Neuronal stem cell (in vitro differentiated cells): ENCODE measurements around the gene LRRC61.

ENCODE experiments used
- DNase-seq: peaks from one replicate; pipeline ENCODE4 v3.0.0-alpha.2; 2013; ENCODE audit warnings: low spot score
- H2AFZ ChIP-seq: one replicate; pipeline ENCODE4 v1.6.1; 2013; ENCODE audit warnings: mild to moderate bottlenecking, low read length, inconsistent platforms
- H2AK5ac ChIP-seq: 2 replicates; pipeline ENCODE4 v1.6.1; 2013; ENCODE audit warnings: low read depth, mild to moderate bottlenecking, inconsistent platforms, low read length, moderate library complexity, mixed read lengths
- H2BK120ac ChIP-seq: 2 replicates; pipeline ENCODE4 v1.6.1; 2013; ENCODE audit warnings: low read depth, mild to moderate bottlenecking, inconsistent platforms, low read length, moderate library complexity, mixed read lengths
- H2BK12ac ChIP-seq: one replicate; pipeline ENCODE4 v1.6.1; 2013; ENCODE audit warnings: low read length, inconsistent platforms
- H2BK15ac ChIP-seq: 2 replicates; pipeline ENCODE4 v1.6.1; 2013; ENCODE audit warnings: mild to moderate bottlenecking, low read length, inconsistent platforms, mixed read lengths
- H2BK5ac ChIP-seq: one replicate; pipeline ENCODE4 v1.6.1; 2013; ENCODE audit warnings: inconsistent platforms, mild to moderate bottlenecking, low read length, moderate library complexity
- H3K14ac ChIP-seq: one replicate; pipeline ENCODE4 v1.6.1; 2013; ENCODE audit warnings: low read length, inconsistent platforms
- H3K18ac ChIP-seq: 2 replicates; pipeline ENCODE4 v1.6.1; 2013; ENCODE audit warnings: low read length, inconsistent platforms
- H3K23ac ChIP-seq: 2 replicates; pipeline ENCODE4 v1.6.1; 2013; ENCODE audit warnings: low read depth, mild to moderate bottlenecking, mixed read lengths, low read length, inconsistent platforms; ENCODE audit not compliant: poor library complexity
- H3K27ac ChIP-seq: replicated peaks from 3 replicates; pipeline ENCODE4 v1.5.1; 2013; ENCODE audit warnings: low read length, inconsistent platforms
- H3K27me3 ChIP-seq, 3 experiments: 2 replicates each; pipeline ENCODE4 v1.6.1; 2013; ENCODE audit warnings: low read length in 3 of 3, mild to moderate bottlenecking in 2 of 3, inconsistent platforms in 1 of 3, low read depth in 1 of 3, mixed read lengths in 1 of 3, moderate library complexity in 1 of 3; ENCODE audit not compliant: control insufficient read depth in 3 of 3, insufficient read depth in 3 of 3
- H3K36me3 ChIP-seq, 2 donors: replicated peaks in 1 of 2; 2 replicates each; pipeline ENCODE4 v1.6.1; 2013; ENCODE audit warnings: low read length in 2 of 2; ENCODE audit not compliant: control insufficient read depth in 2 of 2, insufficient read depth in 2 of 2
- H3K4ac ChIP-seq: 2 replicates; pipeline ENCODE4 v1.6.1; 2013; ENCODE audit warnings: inconsistent platforms, mild to moderate bottlenecking, low read length, moderate library complexity
- H3K4me1 ChIP-seq, 2 donors: 1 replicate in 1 of 2; 2 replicates in 1 of 2; pipeline ENCODE4 v1.6.1; 2013; ENCODE audit warnings: low read length in 2 of 2, low read depth in 1 of 2; ENCODE audit not compliant: control insufficient read depth in 2 of 2, insufficient read depth in 1 of 2
- H3K4me2 ChIP-seq: one replicate; pipeline ENCODE4 v1.6.1; 2013; ENCODE audit warnings: mild to moderate bottlenecking, low read length, inconsistent platforms; ENCODE audit not compliant: insufficient read depth, poor library complexity, severe bottlenecking
- H3K4me3 ChIP-seq, 2 donors: 2 replicates each; pipeline ENCODE4 v1.5.1; 2013; ENCODE audit warnings: low read length in 2 of 2, mild to moderate bottlenecking in 2 of 2, inconsistent platforms in 1 of 2, moderate library complexity in 1 of 2
- H3K79me1 ChIP-seq: one replicate; pipeline ENCODE4 v1.6.1; 2013; ENCODE audit warnings: low read depth, mild to moderate bottlenecking, inconsistent platforms, low read length, moderate library complexity
- H3K9ac ChIP-seq: one replicate; pipeline ENCODE4 v1.6.1; 2013; ENCODE audit warnings: mild to moderate bottlenecking, low read depth, low read length, inconsistent platforms; ENCODE audit not compliant: poor library complexity
- H3K9me3 ChIP-seq, 2 donors: replicated peaks in 1 of 2; 2 replicates each; pipeline versions ENCODE3 to v1.6.1; 2013; ENCODE audit warnings: low read length in 2 of 2, mild to moderate bottlenecking in 2 of 2, inconsistent platforms in 1 of 2, low read depth in 1 of 2, mixed read lengths in 1 of 2, moderate library complexity in 1 of 2; ENCODE audit not compliant: control insufficient read depth in 2 of 2, insufficient read depth in 1 of 2
- H4K8ac ChIP-seq: one replicate; pipeline ENCODE4 v1.6.1; 2013; ENCODE audit warnings: low read depth, mild to moderate bottlenecking, inconsistent platforms, low read length, moderate library complexity
- H4K91ac ChIP-seq: one replicate; pipeline ENCODE4 v1.6.1; 2013; ENCODE audit warnings: low read length, low read depth, mild to moderate bottlenecking, inconsistent platforms; ENCODE audit not compliant: poor library complexity
- WGBS, 2 donors: extraction: QIAGEN DNeasy Blood & Tissue Kit; methylation state at CpG; one replicate each; pipeline ENCODE4 v1.1.7; 2013; ENCODE audit warnings: missing lambda C conversion rate in 2 of 2, mixed read lengths in 1 of 2; ENCODE audit not compliant: insufficient read length in 2 of 2, insufficient replicate concordance in 1 of 2; ENCODE audit errors: extremely low coverage in 2 of 2; 5-methylcytosine and 5-hydroxymethylcytosine counted together

Gene LRRC61

DNA sequence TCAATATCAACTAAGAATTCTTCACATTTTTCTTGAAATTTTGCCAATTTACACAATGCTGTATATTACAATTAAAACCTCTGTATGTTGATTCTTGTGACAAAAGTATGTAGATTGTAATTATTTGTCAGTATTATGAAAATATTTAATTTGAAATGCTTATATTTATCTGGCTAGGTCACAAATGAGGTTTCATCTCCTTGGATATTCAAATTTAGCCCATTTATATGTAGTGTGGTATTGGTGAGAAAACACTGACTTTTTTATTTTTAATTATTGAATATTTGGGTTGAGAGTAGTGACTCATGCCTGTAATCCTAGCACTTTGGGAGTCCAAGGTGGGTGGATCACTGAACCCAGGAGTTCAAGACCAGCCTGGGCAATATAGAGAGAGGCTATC lies 21.1 kb downstream of the LRRC61 start:
- H3K4ac ChIP-seq: no peak overlapping the region

DNA sequence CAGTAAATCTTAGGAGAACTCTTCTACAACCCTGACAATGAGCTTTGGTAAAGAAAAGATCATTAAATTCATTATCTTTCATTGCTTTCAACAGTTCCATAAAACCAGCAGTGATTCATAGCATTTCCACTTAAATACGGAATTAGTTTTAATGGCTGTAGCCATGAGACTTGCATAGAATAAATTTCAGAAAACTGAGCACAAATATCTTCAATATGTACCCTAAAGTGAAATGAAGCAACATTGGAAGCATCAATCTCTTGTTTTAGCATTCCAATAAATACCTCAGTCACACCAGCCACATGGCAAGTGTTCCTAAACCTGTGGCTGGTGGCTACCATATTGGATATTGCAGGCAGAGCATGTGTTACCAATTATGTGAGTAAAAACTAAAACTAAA lies 21.9 kb downstream of the LRRC61 start:
- Histone ChIP-seq H2BK5ac (no peak overlapping the region), H3K23ac (no peak overlapping the region), H2AFZ (no peak overlapping the region), H4K91ac (no peak overlapping the region), H4K8ac (no peak overlapping the region), H3K4ac (no peak overlapping the region), H3K4me3 (no peak overlapping the region), H3K4me1 (peaks cover 5 to 7% of the 10 kb centered on the region in 2 donors), H2BK120ac (no peak overlapping the region), H3K27me3 (peaks cover 13 to 36% (median 25%) of the 10 kb centered on the region in 3 experiments), H3K4me2 (no peak overlapping the region), H3K18ac (no peak overlapping the region), H2BK12ac (no peak overlapping the region), H2BK15ac (no peak overlapping the region), H3K14ac (no peak overlapping the region), H3K9ac (no peak overlapping the region), H3K36me3 (no peaks in the 10 kb centered on the region), H3K27ac (no peak overlapping the region), H3K79me1 (no peaks in the 10 kb centered on the region), H3K9me3 (peaks cover 3 to 7% of the 10 kb centered on the region in 2 donors), H2AK5ac (no peak overlapping the region)
- no peak for DNase-seq
- no CpG with 5 or more reads among the region's 1 CpG for WGBS, 2 donors

More for the DNA sequence above, 21.1 kb downstream of the LRRC61 start:
- no peaks in the 10 kb centered on the region for H3K36me3 ChIP-seq
- H3K9me3 ChIP-seq: peaks cover 3 to 7% of the 10 kb centered on the region in 2 donors
- no peak overlapping the region for H3K14ac ChIP-seq
- no peak for DNase-seq
- H3K18ac ChIP-seq: no peak overlapping the region
- peaks cover 7 to 10% of the 10 kb centered on the region in 2 donors for H3K4me1 ChIP-seq
- H2AFZ ChIP-seq: no peak overlapping the region
- no peak overlapping the region for H2BK12ac ChIP-seq
- no peak overlapping the region for H2AK5ac ChIP-seq
- H4K91ac ChIP-seq: no peak overlapping the region
- H2BK5ac ChIP-seq: no peak overlapping the region
- no peak overlapping the region for H3K27ac ChIP-seq
- no peak overlapping the region for H2BK120ac ChIP-seq
- no peak overlapping the region for H3K4me3 ChIP-seq
- no peak overlapping the region for H3K23ac ChIP-seq
- no peak overlapping the region for H3K9ac ChIP-seq
- H2BK15ac ChIP-seq: no peak overlapping the region
- no peaks in the 10 kb centered on the region for H3K79me1 ChIP-seq
- H3K27me3 ChIP-seq: peaks cover 13 to 43% (median 31%) of the 10 kb centered on the region in 3 experiments
- H3K4me2 ChIP-seq: no peak overlapping the region
- no peak overlapping the region for H4K8ac ChIP-seq

DNA sequence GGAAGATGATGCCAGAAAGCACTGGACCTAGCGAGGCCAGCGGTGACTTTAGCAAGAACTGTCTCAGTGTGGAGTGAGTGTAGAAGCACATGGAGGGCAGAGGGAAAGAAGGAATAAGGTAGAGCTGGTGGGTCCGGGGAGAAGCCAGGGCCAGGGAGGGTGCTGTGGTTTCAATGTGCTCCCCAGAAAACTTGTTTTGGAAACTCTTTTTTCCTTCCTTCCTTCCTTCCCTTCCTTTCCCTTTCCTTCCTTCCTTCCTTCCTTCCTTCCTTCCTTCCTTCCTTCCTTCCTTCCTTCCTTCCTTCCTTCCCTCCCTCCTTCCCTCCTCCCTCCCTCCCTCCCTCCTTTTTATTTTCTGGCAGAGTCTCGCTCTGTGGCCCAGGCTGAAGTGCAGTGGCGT lies 23.8 kb downstream of the LRRC61 start:
- Histone ChIP-seq H3K4me1 (peaks cover 0 to 3% of the 10 kb centered on the region in 2 donors), H4K8ac (no peak overlapping the region), H3K18ac (no peak overlapping the region), H2AFZ (no peak overlapping the region), H3K27ac (no peak overlapping the region), H3K36me3 (no peaks in the 10 kb centered on the region), H3K4ac (no peak overlapping the region), H3K79me1 (no peaks in the 10 kb centered on the region), H3K23ac (no peak overlapping the region), H3K4me3 (peak overlapping the region in 1 of 2 donors; percentile 30), H3K27me3 (peaks cover 5 to 23% (median 18%) of the 10 kb centered on the region in 3 experiments), H2AK5ac (no peak overlapping the region), H3K4me2 (no peak overlapping the region), H3K9ac (no peak overlapping the region), H2BK120ac (no peak overlapping the region), H3K9me3 (peaks cover 3 to 7% of the 10 kb centered on the region in 2 donors), H3K14ac (no peak overlapping the region), H4K91ac (no peak overlapping the region), H2BK12ac (no peak overlapping the region), H2BK15ac (no peak overlapping the region), H2BK5ac (no peak overlapping the region)
- no peak for DNase-seq
- WGBS, 2 donors: no CpG with 5 or more reads among the region's 5 CpGs

DNA sequence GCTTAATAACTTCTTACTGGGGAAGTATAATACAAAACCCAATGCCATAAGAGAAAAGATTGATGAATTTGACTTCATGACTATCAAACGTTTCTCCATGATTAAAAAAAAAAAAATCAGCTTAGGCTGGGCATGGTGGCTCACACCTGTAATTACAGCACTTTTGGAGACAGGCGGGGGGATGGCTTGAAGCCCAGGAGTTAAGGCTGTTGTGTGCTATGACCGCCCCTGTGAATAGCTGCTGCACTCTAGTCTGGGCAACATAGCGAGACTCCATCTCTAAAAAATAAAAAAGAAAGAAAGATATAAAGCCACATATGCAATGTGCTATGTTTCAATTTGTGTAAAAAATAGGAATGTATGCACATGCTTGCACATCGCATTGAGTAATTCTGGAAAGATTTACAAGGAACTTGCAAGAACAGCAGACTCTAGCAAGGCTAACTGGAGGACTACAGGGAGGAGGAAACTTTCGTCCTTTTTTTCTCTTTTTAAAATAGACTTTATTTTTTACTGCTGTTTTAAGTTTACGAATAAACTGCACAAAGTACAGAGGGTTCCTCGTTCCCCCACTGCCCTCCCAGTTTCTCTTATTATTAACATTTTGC lies 28.5 kb downstream of the LRRC61 start:
- Histone ChIP-seq H3K4me1 (no peaks in the 10 kb centered on the region), H3K9ac (no peak overlapping the region), H2BK120ac (no peak overlapping the region), H4K91ac (no peak overlapping the region), H3K79me1 (no peaks in the 10 kb centered on the region), H2AFZ (no peak overlapping the region), H3K27ac (no peak overlapping the region), H3K36me3 (no peaks in the 10 kb centered on the region), H4K8ac (no peak overlapping the region), H2AK5ac (no peak overlapping the region), H3K4ac (no peak overlapping the region), H3K4me2 (no peak overlapping the region), H3K18ac (no peak overlapping the region), H3K23ac (no peak overlapping the region), H3K14ac (no peak overlapping the region), H3K9me3 (peaks cover 0 to 1% of the 10 kb centered on the region in 2 donors), H2BK5ac (no peak overlapping the region), H3K27me3 (no peaks in the 10 kb centered on the region), H3K4me3 (no peak overlapping the region), H2BK15ac (no peak overlapping the region), H2BK12ac (no peak overlapping the region)
- no CpG with 5 or more reads among the region's 8 CpGs for WGBS, 2 donors
- DNase-seq: no peak
